Mucosa of descending colon (tissue), 3 donors: ENCODE results near the gene CDH10. TPM values are rescaled to one million over a fixed set of nuclear protein-coding genes. Genes with fewer than 3 reads are reported as not detected.

Experiments used
- ATAC-seq: fragments of 200-7000 bp; cut with Tn5 transposase; one replicate; pipeline ENCODE4 v1.9.1; 2020; ENCODE audit warnings: mild to moderate bottlenecking, moderate library complexity
- DNase-seq, 3 donors: peaks; one replicate each; pipeline ENCODE4 v3.0.0-alpha.2; 2020
- H3K36me3 ChIP-seq: fragments of 200-600 bp; one replicate; pipeline ENCODE4 v1.8.0; 2021; ENCODE audit warnings: low read depth, mild to moderate bottlenecking
- H3K4me1 ChIP-seq: fragments of 200-600 bp; one replicate; pipeline ENCODE4 v1.8.0; 2021; ENCODE audit warnings: low read depth, mild to moderate bottlenecking
- H3K4me3 ChIP-seq: fragments of 200-600 bp; one replicate; pipeline ENCODE4 v1.8.0; 2021; ENCODE audit warnings: mild to moderate bottlenecking
- H3K9me3 ChIP-seq: fragments of 200-600 bp; one replicate; pipeline ENCODE4 v1.8.0; 2021; ENCODE audit warnings: mild to moderate bottlenecking
- intact Hi-C, 2 donors: fragments of 100-400 bp; cut with DNase I in 1 of 2; cut with micrococcal nuclease in 1 of 2; formaldehyde crosslinking; loops; one replicate each; pipeline versions ENCODE4 v1.11.0 to v1.11.1; 2022; cut with DNase I, micrococcal nuclease
- total RNA-seq, 3 donors: library from RNA; stranded (reverse); fragmentation: NEBNext Ultra II Directional in 2 of 3; extraction: Animal tissue kit (Norgen Biotek cat#: 25700) in 2 of 3; gene quantifications; one replicate each; pipeline versions ENCODE4 v1.2.1 to v1.2.4, GENCODE V29; 2021 to 2023
- TF ChIP-seq, protein P1 (sequence below): fragments of 200-600 bp; IDR thresholded peaks from one replicate; pipeline ENCODE4 v1.8.0; 2022; ENCODE audit warnings: antibody characterized with exemption, mild to moderate bottlenecking
- donor health status: DM: no; HTN: no; CAD: no; lungs with moderate emphysema.
- donor health status: DM: no; HTN: no; CAD: no.
- donor health status: DM: no; HTN: yes; CAD: no.

CDH10 gene
- total RNA-seq, 3 donors from 2014 or later, result 0.57 TPM; not detected in 2

DNA sequence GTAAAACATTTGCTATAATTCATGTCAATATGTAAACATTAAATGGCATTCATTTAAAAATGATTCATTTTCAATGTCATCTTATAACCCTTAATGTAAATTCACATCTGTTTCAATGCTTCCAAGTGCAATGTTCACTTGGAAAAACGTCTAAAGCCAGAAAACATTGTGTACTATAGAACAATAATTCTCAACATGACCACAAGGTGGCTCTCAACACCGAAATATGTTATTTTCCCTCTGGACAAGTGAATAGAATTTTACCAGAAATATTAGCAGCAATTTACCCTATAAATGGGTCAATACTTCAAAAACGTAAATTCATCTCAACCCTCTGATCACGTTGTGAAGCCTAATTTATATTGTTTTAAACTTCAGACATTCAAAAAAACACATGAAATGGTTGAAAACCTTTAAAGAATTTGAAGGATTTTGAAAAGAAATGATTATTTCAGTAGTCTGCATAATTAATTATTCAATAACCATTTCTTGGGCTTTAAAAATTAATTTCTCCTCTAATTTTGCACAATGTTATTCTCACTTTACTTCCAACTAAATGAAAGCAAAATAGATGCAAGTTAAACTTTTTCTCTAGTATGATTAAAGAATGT, 11.0 kb downstream of the CDH10 start:
- intact Hi-C loops, result no loop called here

DNA sequence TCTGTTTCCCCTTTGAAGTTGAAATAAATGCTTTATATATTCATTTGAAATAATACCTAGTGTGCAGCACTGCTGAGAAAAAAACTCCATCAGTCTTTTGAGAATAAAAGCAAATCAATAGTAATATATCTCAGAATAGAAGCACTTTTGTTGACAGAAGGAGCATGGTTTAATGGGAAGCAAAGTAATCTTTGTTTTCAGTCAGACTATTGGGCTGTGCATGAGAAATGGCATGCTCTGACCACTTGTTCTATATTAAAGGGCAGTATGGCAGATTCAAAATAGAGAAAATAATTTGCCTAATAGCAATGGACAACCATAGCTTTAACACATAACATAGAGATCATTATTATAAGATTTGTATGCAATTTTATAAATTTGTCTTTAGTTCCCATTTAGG, 12.4 kb downstream of the CDH10 start:
- H3K4me1 ChIP-seq, result no peaks in the 10 kb centered on the region
- H3K9me3 ChIP-seq, result no peaks in the 10 kb centered on the region
- TF ChIP-seq, protein P1, sequence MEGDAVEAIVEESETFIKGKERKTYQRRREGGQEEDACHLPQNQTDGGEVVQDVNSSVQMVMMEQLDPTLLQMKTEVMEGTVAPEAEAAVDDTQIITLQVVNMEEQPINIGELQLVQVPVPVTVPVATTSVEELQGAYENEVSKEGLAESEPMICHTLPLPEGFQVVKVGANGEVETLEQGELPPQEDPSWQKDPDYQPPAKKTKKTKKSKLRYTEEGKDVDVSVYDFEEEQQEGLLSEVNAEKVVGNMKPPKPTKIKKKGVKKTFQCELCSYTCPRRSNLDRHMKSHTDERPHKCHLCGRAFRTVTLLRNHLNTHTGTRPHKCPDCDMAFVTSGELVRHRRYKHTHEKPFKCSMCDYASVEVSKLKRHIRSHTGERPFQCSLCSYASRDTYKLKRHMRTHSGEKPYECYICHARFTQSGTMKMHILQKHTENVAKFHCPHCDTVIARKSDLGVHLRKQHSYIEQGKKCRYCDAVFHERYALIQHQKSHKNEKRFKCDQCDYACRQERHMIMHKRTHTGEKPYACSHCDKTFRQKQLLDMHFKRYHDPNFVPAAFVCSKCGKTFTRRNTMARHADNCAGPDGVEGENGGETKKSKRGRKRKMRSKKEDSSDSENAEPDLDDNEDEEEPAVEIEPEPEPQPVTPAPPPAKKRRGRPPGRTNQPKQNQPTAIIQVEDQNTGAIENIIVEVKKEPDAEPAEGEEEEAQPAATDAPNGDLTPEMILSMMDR, result no peak
- ATAC-seq (no peak), DNase-seq (no peak)
- intact Hi-C loops, result no loop called here
- H3K4me3 ChIP-seq, result no peak overlapping the region
- H3K36me3 ChIP-seq, result no peaks in the 10 kb centered on the region

More for the DNA sequence above, 11.0 kb downstream of the CDH10 start:
- no peaks in the 10 kb centered on the region for H3K36me3 ChIP-seq
- H3K4me3 ChIP-seq, result no peak overlapping the region
- no peak for ATAC-seq
- TF ChIP-seq, protein P1, result peak; percentile 29
- H3K4me1 ChIP-seq, result no peaks in the 10 kb centered on the region
- no peaks in the 10 kb centered on the region for H3K9me3 ChIP-seq
- no peak for DNase-seq

GRCh38 chr5:24630918-24631317, 13.9 kb downstream of the CDH10 start:
- no peak overlapping the region for H3K4me3 ChIP-seq
- intact Hi-C loops, result no loop called here
- no peaks in the 10 kb centered on the region for H3K36me3 ChIP-seq
- ATAC-seq (no peak), DNase-seq (no peak)
- no peaks in the 10 kb centered on the region for H3K9me3 ChIP-seq
- TF ChIP-seq, protein P1, result no peak
- no peaks in the 10 kb centered on the region for H3K4me1 ChIP-seq

GRCh38 chr5:24629798-24630197, 15.0 kb downstream of the CDH10 start:
- H3K4me1 ChIP-seq, result no peaks in the 10 kb centered on the region
- DNase-seq, result no peak
- intact Hi-C loops, result no loop called here
- TF ChIP-seq, protein P1, result no peak
- H3K4me3 ChIP-seq, result no peak overlapping the region
- no peaks in the 10 kb centered on the region for H3K9me3 ChIP-seq
- no peaks in the 10 kb centered on the region for H3K36me3 ChIP-seq
- ATAC-seq, result no peak

DNA sequence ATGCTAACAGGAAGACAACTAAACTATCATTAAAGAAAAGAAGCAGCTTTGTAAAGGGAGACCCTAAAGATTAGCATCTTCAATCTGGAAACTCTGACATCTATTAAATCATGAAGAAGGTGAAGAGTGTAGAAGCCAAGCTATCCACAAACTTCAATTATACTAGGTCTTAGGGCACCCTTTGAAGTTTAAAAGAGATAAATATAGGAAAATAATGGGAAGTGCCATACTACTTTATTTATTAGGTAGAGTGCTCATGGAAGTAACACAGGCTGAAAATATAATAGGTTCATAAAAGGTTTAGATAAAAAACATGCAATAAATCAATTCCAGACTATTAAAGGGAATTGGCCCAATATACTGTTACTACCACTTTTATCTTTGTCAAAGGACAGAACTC, 19.9 kb downstream of the CDH10 start:
- ATAC-seq (no peak), DNase-seq (no peak)
- intact Hi-C loops, result no loop called here
- Histone ChIP-seq H3K4me3 (no peak overlapping the region), H3K36me3 (no peaks in the 10 kb centered on the region), H3K9me3 (no peaks in the 10 kb centered on the region), H3K4me1 (no peaks in the 10 kb centered on the region)
- TF ChIP-seq, protein P1, result no peak

DNA sequence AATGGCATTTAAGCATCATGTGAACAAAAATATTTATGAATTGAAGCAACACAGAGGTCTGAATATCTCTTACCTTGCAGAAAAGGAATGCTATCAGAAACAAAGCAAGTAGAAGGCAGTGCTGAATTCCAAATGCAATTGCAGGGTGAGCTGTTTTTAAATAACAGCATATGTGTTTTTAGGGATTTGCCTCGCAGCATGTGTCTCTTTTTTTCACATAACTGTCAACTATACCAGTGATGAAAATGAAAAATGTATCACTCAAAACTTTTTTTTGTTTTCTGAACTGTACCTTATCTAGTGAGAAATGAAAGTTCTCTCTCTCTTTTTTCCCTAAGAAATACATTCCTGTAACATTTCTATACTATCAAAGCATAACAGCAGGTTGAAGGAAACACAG, 21.2 kb downstream of the CDH10 start:
- DNase-seq, result no peak
- Histone ChIP-seq H3K4me1 (no peaks in the 10 kb centered on the region), H3K4me3 (no peak overlapping the region), H3K36me3 (no peaks in the 10 kb centered on the region), H3K9me3 (no peaks in the 10 kb centered on the region)
- no peak for ATAC-seq
- TF ChIP-seq, protein P1, result no peak
- intact Hi-C loops, result no loop called here
